K562 (cell line): Measurements from ENCODE around the gene SCYL1. TPM values are rescaled to one million over a fixed set of nuclear protein-coding genes. Genes with fewer than 3 reads are reported as not detected.

Experiments
- CHCHD3 ChIP-seq: fragments of 250-450 bp; sonication (Bioruptor Pico); IDR thresholded peaks from 2 replicates; pipeline ENCODE4 v2.1.2; 2022; ENCODE audit warnings: mild to moderate bottlenecking
- ELF2 ChIP-seq: fragments of 250-450 bp; sonication (Bioruptor Pico); IDR thresholded peaks from 2 replicates; pipeline ENCODE4 v1.5.0; 2021; ENCODE audit warnings: mild to moderate bottlenecking
- HMG20B ChIP-seq: fragments of 250-450 bp; sonication (Bioruptor Pico); IDR thresholded peaks from 2 replicates; pipeline ENCODE4 v1.5.0; 2021; ENCODE audit warnings: mild to moderate bottlenecking
- KAT7 ChIP-seq: sonication (generic); formaldehyde crosslinking; IDR thresholded peaks from 2 replicates; pipeline ENCODE4 v1.8.0; 2022; ENCODE audit warnings: missing genetic modification reagents, mild to moderate bottlenecking, borderline replicate concordance
- KAT8 ChIP-seq: fragments of 450-650 bp; IDR thresholded peaks from 2 replicates; pipeline ENCODE4 v1.6.1; 2016; ENCODE audit warnings: low read depth, mild to moderate bottlenecking
- NCOA4 ChIP-seq: fragments of 450-650 bp; IDR thresholded peaks from 2 replicates; pipeline ENCODE4 v1.6.1; 2018; ENCODE audit warnings: mild to moderate bottlenecking; ENCODE audit not compliant: partially characterized antibody
- PCBP2 ChIP-seq: fragments of 200-400 bp; formaldehyde crosslinking; IDR thresholded peaks from 2 replicates; pipeline ENCODE4 v1.6.1; 2018; ENCODE audit warnings: low read length, low read depth, mild to moderate bottlenecking, moderate library complexity; ENCODE audit not compliant: poor library complexity, severe bottlenecking
- PHF20 ChIP-seq: fragments of 450-650 bp; IDR thresholded peaks from 2 replicates; pipeline ENCODE4 v1.6.1; 2018; ENCODE audit not compliant: partially characterized antibody
- PML ChIP-seq: IDR thresholded peaks from 2 replicates; pipeline ENCODE4 v1.6.1; 2012; ENCODE audit warnings: low read length, inconsistent platforms
- PURB ChIP-seq: sonication (generic); formaldehyde crosslinking; IDR thresholded peaks from 2 replicates; pipeline ENCODE4 v1.9.0; 2021; ENCODE audit warnings: low read depth, mild to moderate bottlenecking, missing genetic modification reagents
- TEAD2 ChIP-seq: fragments of 450-650 bp; IDR thresholded peaks from 2 replicates; pipeline ENCODE4 v1.6.1; 2016; ENCODE audit warnings: missing genetic modification characterization, control low read depth, missing compliant biosample characterization
- U2AF2 ChIP-seq: fragments of 200-400 bp; formaldehyde crosslinking; optimal IDR thresholded peaks from 2 replicates; pipeline ENCODE3; 2017; ENCODE audit warnings: low read depth, mild to moderate bottlenecking, low read length
- XRCC4 ChIP-seq: IDR thresholded peaks from one replicate; pipeline ENCODE4 v1.6.1; 2011; ENCODE audit not compliant: insufficient read depth, insufficient read length; ENCODE audit errors: extremely low read depth
- ZFP36 ChIP-seq: fragments of 150-350 bp; IDR thresholded peaks from 2 replicates; pipeline ENCODE4 v1.6.1; 2018; ENCODE audit warnings: low read length, low read depth; ENCODE audit not compliant: partially characterized antibody
- ZKSCAN8 ChIP-seq: fragments of 200-800 bp; sonication (Bioruptor generic); IDR thresholded peaks from 2 replicates; pipeline ENCODE4 v1.6.1; 2016; ENCODE audit warnings: missing genetic modification characterization, missing compliant biosample characterization
- ZNF133 ChIP-seq: fragments of 250-450 bp; sonication (Bioruptor Pico); IDR thresholded peaks from 2 replicates; pipeline ENCODE4 v1.4.0; 2020; ENCODE audit warnings: mild to moderate bottlenecking
- ZNF174 ChIP-seq: fragments of 250-450 bp; sonication (Bioruptor Pico); IDR thresholded peaks from 2 replicates; pipeline ENCODE4 v1.4.0; 2020; ENCODE audit warnings: mild to moderate bottlenecking
- ZNF212 ChIP-seq: fragments of 450-650 bp; formaldehyde crosslinking; IDR thresholded peaks from 2 replicates; pipeline ENCODE4 v1.4.0; 2020; ENCODE audit warnings: mild to moderate bottlenecking
- polyA plus RNA-seq, 8 experiments: library from polyadenylated mRNA; depleted of rRNA in 4 of 8; stranded (reverse) in 5 of 8; unstranded in 3 of 8; fragments of >200 nt; fragmentation: Nextera tagmentation in 2 of 8; fragmentation: Illumina TruSeq in 1 of 8; extraction: Ambion mirVana in 2 of 8; extraction: Trizol in 1 of 8; gene quantifications; 2 replicates each; pipeline versions ENCODE4 v1.2.1 to v1.2.3, GENCODE V29; 2011 to 2014; ENCODE audit warnings: inconsistent platforms in 1 of 8, missing spikeins in 1 of 8
- total RNA-seq, 7 experiments: library from RNA; depleted of rRNA in 6 of 7; stranded (reverse); fragments of >200 nt in 6 of 7; fragmentation: Illumina TruSeq in 2 of 7; extraction: Trizol in 2 of 7; gene quantifications; 2 replicates each; pipeline versions ENCODE4 v1.2.1 to v1.2.3, GENCODE V29; 2011 to 2021; ENCODE audit warnings: low replicate concordance in 1 of 7
- TF ChIP-seq, protein P1 (sequence below): fragments of 250-450 bp; sonication (Bioruptor Pico); IDR thresholded peaks from 2 replicates; pipeline ENCODE4 v1.5.0; 2022; ENCODE audit warnings: mild to moderate bottlenecking
- TF ChIP-seq, protein P2 (sequence below): fragments of 250-450 bp; sonication (Bioruptor Pico); IDR thresholded peaks from 2 replicates; pipeline ENCODE4 v1.8.0; 2021; ENCODE audit warnings: moderate library complexity, mild to moderate bottlenecking, inconsistent platforms
- TF ChIP-seq, protein P3 (sequence below): fragments of 150-350 bp; IDR thresholded peaks from 2 replicates; pipeline ENCODE4 v1.6.1; 2014; ENCODE audit warnings: low read depth, mild to moderate bottlenecking, low read length, borderline replicate concordance
- TF ChIP-seq, protein P4 (sequence below): fragments of 250-450 bp; sonication (Bioruptor Pico); IDR thresholded peaks from 2 replicates; pipeline ENCODE4 v1.4.0; 2020

SCYL1 gene
- total and polyA plus RNA-seq, 9 of the 15 experiments (the other 6 are each of a cell fraction or from before 2014, with no cell fraction given): 1.9 to 145 (median 57.6) TPM

DNA sequence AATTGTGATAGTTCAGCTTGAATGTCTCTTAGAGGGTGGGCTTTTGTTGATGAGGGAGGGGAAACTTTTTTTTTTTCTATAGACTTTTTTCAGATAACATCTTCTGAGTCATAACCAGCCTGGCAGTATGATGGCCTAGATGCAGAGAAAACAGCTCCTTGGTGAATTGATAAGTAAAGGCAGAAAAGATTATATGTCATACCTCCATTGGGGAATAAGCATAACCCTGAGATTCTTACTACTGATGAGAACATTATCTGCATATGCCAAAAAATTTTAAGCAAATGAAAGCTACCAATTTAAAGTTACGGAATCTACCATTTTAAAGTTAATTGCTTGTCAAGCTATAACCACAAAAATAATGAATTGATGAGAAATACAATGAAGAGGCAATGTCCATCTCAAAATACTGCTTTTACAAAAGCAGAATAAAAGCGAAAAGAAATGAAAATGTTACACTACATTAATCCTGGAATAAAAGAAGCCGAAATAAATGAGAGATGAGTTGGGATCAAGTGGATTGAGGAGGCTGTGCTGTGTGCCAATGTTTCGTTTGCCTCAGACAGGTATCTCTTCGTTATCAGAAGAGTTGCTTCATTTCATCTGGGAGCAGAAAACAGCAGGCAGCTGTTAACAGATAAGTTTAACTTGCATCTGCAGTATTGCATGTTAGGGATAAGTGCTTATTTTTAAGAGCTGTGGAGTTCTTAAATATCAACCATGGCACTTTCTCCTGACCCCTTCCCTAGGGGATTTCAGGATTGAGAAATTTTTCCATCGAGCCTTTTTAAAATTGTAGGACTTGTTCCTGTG, 22.1 kb upstream of the SCYL1 start (continued):
- TF ChIP-seq, protein P1, sequence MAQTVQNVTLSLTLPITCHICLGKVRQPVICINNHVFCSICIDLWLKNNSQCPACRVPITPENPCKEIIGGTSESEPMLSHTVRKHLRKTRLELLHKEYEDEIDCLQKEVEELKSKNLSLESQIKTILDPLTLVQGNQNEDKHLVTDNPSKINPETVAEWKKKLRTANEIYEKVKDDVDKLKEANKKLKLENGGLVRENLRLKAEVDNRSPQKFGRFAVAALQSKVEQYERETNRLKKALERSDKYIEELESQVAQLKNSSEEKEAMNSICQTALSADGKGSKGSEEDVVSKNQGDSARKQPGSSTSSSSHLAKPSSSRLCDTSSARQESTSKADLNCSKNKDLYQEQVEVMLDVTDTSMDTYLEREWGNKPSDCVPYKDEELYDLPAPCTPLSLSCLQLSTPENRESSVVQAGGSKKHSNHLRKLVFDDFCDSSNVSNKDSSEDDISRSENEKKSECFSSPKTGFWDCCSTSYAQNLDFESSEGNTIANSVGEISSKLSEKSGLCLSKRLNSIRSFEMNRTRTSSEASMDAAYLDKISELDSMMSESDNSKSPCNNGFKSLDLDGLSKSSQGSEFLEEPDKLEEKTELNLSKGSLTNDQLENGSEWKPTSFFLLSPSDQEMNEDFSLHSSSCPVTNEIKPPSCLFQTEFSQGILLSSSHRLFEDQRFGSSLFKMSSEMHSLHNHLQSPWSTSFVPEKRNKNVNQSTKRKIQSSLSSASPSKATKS (CRISPR knock-in tag): no peak
- TF ChIP-seq ZKSCAN8: no peak
- no peak for TF ChIP-seq ZFP36
- TF ChIP-seq, protein P2, sequence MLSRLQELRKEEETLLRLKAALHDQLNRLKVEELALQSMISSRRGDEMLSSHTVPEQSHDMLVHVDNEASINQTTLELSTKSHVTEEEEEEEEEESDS (CRISPR knock-in tag): no peak
- no peak for TF ChIP-seq PCBP2
- TF ChIP-seq ELF2 (CRISPR knock-in tag): no peak
- no peak for TF ChIP-seq TEAD2 (tag)
- 0 out of 2 replicates have a peak, but pooled peaks have one; percentile 33 for TF ChIP-seq KAT7 (CRISPR knock-in tag)
- TF ChIP-seq PURB: no peak
- no peak for TF ChIP-seq XRCC4
- TF ChIP-seq ZNF212: peak; percentile 86; the same call in 1 of the 2 replicates
- peak; percentile 90 for TF ChIP-seq PML
- TF ChIP-seq, protein P3, sequence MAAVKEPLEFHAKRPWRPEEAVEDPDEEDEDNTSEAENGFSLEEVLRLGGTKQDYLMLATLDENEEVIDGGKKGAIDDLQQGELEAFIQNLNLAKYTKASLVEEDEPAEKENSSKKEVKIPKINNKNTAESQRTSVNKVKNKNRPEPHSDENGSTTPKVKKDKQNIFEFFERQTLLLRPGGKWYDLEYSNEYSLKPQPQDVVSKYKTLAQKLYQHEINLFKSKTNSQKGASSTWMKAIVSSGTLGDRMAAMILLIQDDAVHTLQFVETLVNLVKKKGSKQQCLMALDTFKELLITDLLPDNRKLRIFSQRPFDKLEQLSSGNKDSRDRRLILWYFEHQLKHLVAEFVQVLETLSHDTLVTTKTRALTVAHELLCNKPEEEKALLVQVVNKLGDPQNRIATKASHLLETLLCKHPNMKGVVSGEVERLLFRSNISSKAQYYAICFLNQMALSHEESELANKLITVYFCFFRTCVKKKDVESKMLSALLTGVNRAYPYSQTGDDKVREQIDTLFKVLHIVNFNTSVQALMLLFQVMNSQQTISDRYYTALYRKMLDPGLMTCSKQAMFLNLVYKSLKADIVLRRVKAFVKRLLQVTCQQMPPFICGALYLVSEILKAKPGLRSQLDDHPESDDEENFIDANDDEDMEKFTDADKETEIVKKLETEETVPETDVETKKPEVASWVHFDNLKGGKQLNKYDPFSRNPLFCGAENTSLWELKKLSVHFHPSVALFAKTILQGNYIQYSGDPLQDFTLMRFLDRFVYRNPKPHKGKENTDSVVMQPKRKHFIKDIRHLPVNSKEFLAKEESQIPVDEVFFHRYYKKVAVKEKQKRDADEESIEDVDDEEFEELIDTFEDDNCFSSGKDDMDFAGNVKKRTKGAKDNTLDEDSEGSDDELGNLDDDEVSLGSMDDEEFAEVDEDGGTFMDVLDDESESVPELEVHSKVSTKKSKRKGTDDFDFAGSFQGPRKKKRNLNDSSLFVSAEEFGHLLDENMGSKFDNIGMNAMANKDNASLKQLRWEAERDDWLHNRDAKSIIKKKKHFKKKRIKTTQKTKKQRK: no peak; the same call in 1 of the 2 replicates
- TF ChIP-seq KAT8: no peak
- no peak for TF ChIP-seq NCOA4
- TF ChIP-seq, protein P4, sequence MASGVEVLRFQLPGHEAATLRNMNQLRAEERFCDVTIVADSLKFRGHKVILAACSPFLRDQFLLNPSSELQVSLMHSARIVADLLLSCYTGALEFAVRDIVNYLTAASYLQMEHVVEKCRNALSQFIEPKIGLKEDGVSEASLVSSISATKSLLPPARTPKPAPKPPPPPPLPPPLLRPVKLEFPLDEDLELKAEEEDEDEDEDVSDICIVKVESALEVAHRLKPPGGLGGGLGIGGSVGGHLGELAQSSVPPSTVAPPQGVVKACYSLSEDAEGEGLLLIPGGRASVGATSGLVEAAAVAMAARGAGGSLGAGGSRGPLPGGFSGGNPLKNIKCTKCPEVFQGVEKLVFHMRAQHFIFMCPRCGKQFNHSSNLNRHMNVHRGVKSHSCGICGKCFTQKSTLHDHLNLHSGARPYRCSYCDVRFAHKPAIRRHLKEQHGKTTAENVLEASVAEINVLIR: 0 out of 2 replicates have a peak, but pooled peaks have one; percentile 26
- no peak for TF ChIP-seq ZNF133 (CRISPR knock-in tag)
- no peak for TF ChIP-seq U2AF2
- peak; percentile 86 for TF ChIP-seq CHCHD3
- no peak for TF ChIP-seq HMG20B (CRISPR knock-in tag)
- TF ChIP-seq ZNF174 (CRISPR knock-in tag): 0 out of 2 replicates have a peak, but pooled peaks have one; percentile 42
- TF ChIP-seq PHF20: no peak
